HCT116 (cell line): Measurements from ENCODE around the gene CAPN2. TPM values are rescaled to one million over a fixed set of nuclear protein-coding genes. Genes with fewer than 3 reads are reported as not detected.

ENCODE experiments used
- ATAC-seq: fragments of 200-7000 bp; cut with Tn5 transposase; 2 replicates; pipeline ENCODE4 v1.9.1; 2020; ENCODE audit warnings: mild to moderate bottlenecking, moderate library complexity
- BruUV-seq: library from RNA; stranded (reverse); fragments of 400-500 nt; replicated peaks from 2 replicates; lab custom pipeline; 2021; lab: Mats Ljungman, UMichigan
- CTCF ChIA-PET: fragments of 300-600 bp; sonication (Branson Sonifier 250); formaldehyde crosslinking; loops from one replicate; lab custom pipeline; 2021; ENCODE audit warnings: antibody characterized with exemption; lab: Charles Lee
- POLR2A ChIA-PET: fragments of 300-600, 350-600 bp; sonication (Branson Sonifier 250); formaldehyde crosslinking; loops from one replicate; lab custom pipeline; 2021; ENCODE audit warnings: antibody characterized with exemption; lab: Charles Lee
- RAD21 ChIA-PET, 2 experiments: fragments of 300-600 bp; sonication (Branson Sonifier 250); formaldehyde crosslinking; loops; one replicate each; lab custom pipeline; 2023; ENCODE audit warnings: low total read pairs in 2 of 2; ENCODE audit not compliant: uncharacterized antibody in 2 of 2, unreplicated experiment in 2 of 2, low non-redundant PET in 1 of 2; lab: Charles Lee
- DNase-seq: peaks from one replicate; pipeline ENCODE4 v3.0.0-alpha.2; 2010; ENCODE audit warnings: low read depth, low spot score
- H2AFZ ChIP-seq: fragments of 200-600 bp; shearing (Covaris generic), sonication (generic); 2 replicates; pipeline ENCODE4 v1.6.1; 2017; ENCODE audit warnings: low read depth, mixed run types, mixed read lengths, antibody characterized with exemption, low read length; ENCODE audit not compliant: poor library complexity, severe bottlenecking
- H3K27ac ChIP-seq: 2 replicates; pipeline ENCODE4 v1.5.1; 2012; ENCODE audit warnings: low read depth, low read length
- H3K27me3 ChIP-seq: fragments of 200-600 bp; sonication (generic); 2 replicates; pipeline ENCODE4 v1.6.1; 2016; ENCODE audit warnings: mixed run types, low read length, mixed read lengths; ENCODE audit not compliant: insufficient read depth
- H3K36me3 ChIP-seq, 2 experiments: fragments of 200-500 bp in 1 of 2; fragments of 200-600 bp in 1 of 2; sonication (Bioruptor generic) in 1 of 2; sonication (generic) in 1 of 2; 2 replicates each; pipeline versions ENCODE4 v1.5.1 to v1.6.1; 2014 to 2016; ENCODE audit warnings: low read length in 2 of 2, inconsistent platforms in 1 of 2, mixed read lengths in 1 of 2, mixed run types in 1 of 2; ENCODE audit not compliant: insufficient read depth in 2 of 2, control insufficient read depth in 1 of 2
- H3K4me1 ChIP-seq, 2 experiments: fragments of 200-600 bp in 1 of 2; sonication (generic) in 1 of 2; 2 replicates each; pipeline versions ENCODE4 v1.5.1 to v1.6.1; 2012 to 2017; ENCODE audit warnings: low read length in 2 of 2, inconsistent platforms in 1 of 2, mild to moderate bottlenecking in 1 of 2, mixed read lengths in 1 of 2, mixed run types in 1 of 2, moderate library complexity in 1 of 2; ENCODE audit not compliant: insufficient read depth in 2 of 2, control insufficient read depth in 1 of 2
- H3K4me2 ChIP-seq: fragments of 200-600 bp; sonication (generic); 2 replicates; pipeline ENCODE4 v1.6.1; 2017; ENCODE audit warnings: mixed run types, low read length, mixed read lengths
- H3K4me3 ChIP-seq, 2 experiments: fragments of 200-600 bp in 1 of 2; sonication (generic) in 1 of 2; replicated peaks in 1 of 2; 2 replicates each; pipeline ENCODE4 v1.5.1; 2011 to 2016; ENCODE audit warnings: low read length in 2 of 2, control low read depth in 1 of 2, low read depth in 1 of 2, mild to moderate bottlenecking in 1 of 2, mixed read lengths in 1 of 2, mixed run types in 1 of 2
- H3K79me2 ChIP-seq: fragments of 200-600 bp; sonication (generic); 2 replicates; pipeline ENCODE4 v1.6.1; 2017; ENCODE audit warnings: mild to moderate bottlenecking, mixed run types, low read length, moderate library complexity, mixed read lengths; ENCODE audit not compliant: insufficient read depth
- H3K9ac ChIP-seq: fragments of 200-600 bp; sonication (generic); 2 replicates; pipeline ENCODE4 v1.6.1; 2016; ENCODE audit warnings: low read length, mixed read lengths
- H3K9me2 ChIP-seq: fragments of 200-600 bp; sonication (generic), shearing (Covaris generic); 2 replicates; pipeline ENCODE4 v1.6.1; 2017; ENCODE audit warnings: mixed run types, mild to moderate bottlenecking, moderate library complexity; ENCODE audit not compliant: insufficient read depth
- H3K9me3 ChIP-seq, 2 experiments: fragments of 200-500 bp in 1 of 2; fragments of 200-600 bp in 1 of 2; sonication (Bioruptor generic) in 1 of 2; sonication (generic) in 1 of 2; 2 replicates each; pipeline ENCODE4 v1.6.1; 2014 to 2017; ENCODE audit warnings: low read length in 2 of 2, mixed read lengths in 2 of 2, inconsistent platforms in 1 of 2, low read depth in 1 of 2, mild to moderate bottlenecking in 1 of 2, mixed run types in 1 of 2, moderate library complexity in 1 of 2; ENCODE audit not compliant: control insufficient read depth in 1 of 2, insufficient read depth in 1 of 2
- H4K20me1 ChIP-seq: fragments of 200-600 bp; sonication (generic), shearing (Covaris generic); 2 replicates; pipeline ENCODE4 v1.6.1; 2017; ENCODE audit warnings: mixed run types, mild to moderate bottlenecking, moderate library complexity; ENCODE audit not compliant: insufficient read depth
- CTCF ChIP-seq, 3 experiments: fragments of 200-600 bp in 1 of 3; sonication (generic) in 1 of 3; IDR thresholded peaks in 2 of 3; conservative IDR thresholded peaks in 1 of 3; 2 replicates each; pipeline ENCODE4 v1.5.1; 2012 to 2017; ENCODE audit warnings: low read depth in 2 of 3, low read length in 2 of 3, antibody characterized with exemption in 1 of 3, borderline replicate concordance in 1 of 3, control low read depth in 1 of 3, mild to moderate bottlenecking in 1 of 3, mixed read lengths in 1 of 3, mixed run types in 1 of 3, moderate library complexity in 1 of 3; ENCODE audit not compliant: insufficient read depth in 1 of 3
- SIN3A ChIP-seq: IDR thresholded peaks from 2 replicates; pipeline ENCODE4 v1.6.1; 2012; ENCODE audit warnings: low read depth
- TCF7L2 ChIP-seq: IDR thresholded peaks from 2 replicates; pipeline ENCODE4 v1.7.0; 2011; ENCODE audit warnings: borderline replicate concordance, inconsistent platforms; ENCODE audit not compliant: insufficient read depth, insufficient read length; ENCODE audit errors: extremely low read depth
- intact Hi-C: fragments of 100-400 bp; cut with micrococcal nuclease; formaldehyde crosslinking; loops from 2 replicates; pipeline ENCODE4 v1.10.0; 2022
- total RNA-seq: library from RNA; stranded (reverse); gene quantifications from one replicate; pipeline ENCODE4 v1.2.1, GENCODE V29; 2021; ENCODE audit not compliant: unreplicated experiment

Gene CAPN2
- total RNA-seq, 1 experiment from 2014 or later = 173 TPM

- no peak overlapping the region for H3K9ac ChIP-seq
- H3K79me2 ChIP-seq = peaks cover 28% of the 10 kb centered on the region
- H3K27me3 ChIP-seq = no peaks in the 10 kb centered on the region
- TF ChIP-seq TCF7L2 (no peak), SIN3A (no peak), CTCF (IDR thresholded peaks at IDR 0.05 in 2 of 3, conservative IDR thresholded peaks at IDR 0.05 in 1 of 3; ENCODE audit: borderline replicate concordance in 1 of 3, insufficient read depth in 1 of 3, low read depth in 2 of 3, low read length in 2 of 3) (peak in 2 of 3 experiments; percentile 59 to 64; a peak in 4 of 6 replicates)
- ATAC-seq = no peak
- H3K4me3 ChIP-seq = no peak overlapping the region
- BruUV-seq = no TSS peak
- ChIA-PET POLR2A (interaction anchor here (1.2 kb wide), 1 partner anchor 8 kb away, joined by 3 read pairs; no protein-coding TSS in a partner anchor), RAD21 (no interaction called here), CTCF (interaction anchor here (1.3 to 2.5 kb wide), 2 partner anchors 11 to 40 kb away, joined by 3 to 11 read pairs; no protein-coding TSS in a partner anchor)
- peaks cover 55 to 87% of the 10 kb centered on the region in 2 experiments for H3K4me1 ChIP-seq
- no peaks in the 10 kb centered on the region for H3K9me3 ChIP-seq
- peak overlapping the region; percentile 22; the same call in 1 of the 2 replicates for H3K4me2 ChIP-seq
- intact Hi-C loops = no loop called here
- no peak overlapping the region for H2AFZ ChIP-seq
- H3K36me3 ChIP-seq = no peaks in the 10 kb centered on the region
- no peaks in the 10 kb centered on the region for H4K20me1 ChIP-seq
- peak overlapping the region; percentile 84; the same call in 1 of the 2 replicates for H3K27ac ChIP-seq
- no peaks in the 10 kb centered on the region for H3K9me2 ChIP-seq
- DNase-seq = no peak
These were observed 2.7 kb upstream of the CAPN2 start for GRCh38 chr1:223709598-223709997.
